Measurements from ENCODE around the gene HAND1.

The HAND1 gene

GRCh38 chr5:154484393-154485095 is 6.5 kb upstream of the HAND1 start:
- no peak for DNase-seq (ENCODE audit: low read depth)
- H3K4me3 ChIP-seq (replicated peaks; ENCODE audit: low read depth, low read length), result no peak overlapping the region
- TF ChIP-seq, protein P1, sequence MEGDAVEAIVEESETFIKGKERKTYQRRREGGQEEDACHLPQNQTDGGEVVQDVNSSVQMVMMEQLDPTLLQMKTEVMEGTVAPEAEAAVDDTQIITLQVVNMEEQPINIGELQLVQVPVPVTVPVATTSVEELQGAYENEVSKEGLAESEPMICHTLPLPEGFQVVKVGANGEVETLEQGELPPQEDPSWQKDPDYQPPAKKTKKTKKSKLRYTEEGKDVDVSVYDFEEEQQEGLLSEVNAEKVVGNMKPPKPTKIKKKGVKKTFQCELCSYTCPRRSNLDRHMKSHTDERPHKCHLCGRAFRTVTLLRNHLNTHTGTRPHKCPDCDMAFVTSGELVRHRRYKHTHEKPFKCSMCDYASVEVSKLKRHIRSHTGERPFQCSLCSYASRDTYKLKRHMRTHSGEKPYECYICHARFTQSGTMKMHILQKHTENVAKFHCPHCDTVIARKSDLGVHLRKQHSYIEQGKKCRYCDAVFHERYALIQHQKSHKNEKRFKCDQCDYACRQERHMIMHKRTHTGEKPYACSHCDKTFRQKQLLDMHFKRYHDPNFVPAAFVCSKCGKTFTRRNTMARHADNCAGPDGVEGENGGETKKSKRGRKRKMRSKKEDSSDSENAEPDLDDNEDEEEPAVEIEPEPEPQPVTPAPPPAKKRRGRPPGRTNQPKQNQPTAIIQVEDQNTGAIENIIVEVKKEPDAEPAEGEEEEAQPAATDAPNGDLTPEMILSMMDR (IDR thresholded peaks at IDR 0.05; ENCODE audit: low read length, missing control alignments), result no peak

DNA sequence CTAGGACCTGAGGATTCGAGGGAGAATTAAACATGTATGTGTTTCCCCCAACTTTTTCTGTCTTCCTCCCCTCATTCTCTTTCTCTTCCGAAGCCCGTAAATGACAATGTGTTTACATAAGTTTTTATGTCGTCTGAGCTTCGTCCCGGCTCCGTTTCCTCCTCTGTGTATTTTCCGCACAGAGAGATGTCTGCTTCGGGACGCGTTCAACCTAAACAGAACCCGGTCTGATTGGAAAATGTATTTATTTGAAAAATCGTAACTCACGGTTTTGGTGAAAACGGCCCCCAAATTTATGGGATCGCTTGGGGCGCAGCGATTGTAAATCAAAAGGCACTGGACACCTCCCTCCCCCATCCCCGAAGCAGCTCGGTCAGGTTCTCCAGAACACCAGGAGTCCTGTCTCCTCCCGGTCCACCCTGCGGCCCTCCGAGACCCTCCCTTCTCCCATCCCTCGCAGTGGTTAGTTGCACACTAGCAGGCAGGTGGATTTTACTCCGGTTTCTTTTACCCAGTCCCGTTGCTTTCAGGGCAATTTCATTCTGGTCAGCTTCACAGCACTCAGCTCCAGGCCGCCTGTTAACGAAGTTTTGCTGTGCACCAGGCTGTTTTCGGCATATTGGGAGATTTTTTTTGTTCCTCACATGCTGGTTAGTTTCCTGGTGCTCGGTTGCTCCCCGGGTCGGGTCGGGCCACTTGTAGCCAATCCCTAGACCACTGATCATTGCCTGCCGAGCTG is 5.8 kb upstream of the HAND1 start:
- TF ChIP-seq, protein P1 (IDR thresholded peaks at IDR 0.05; ENCODE audit: low read length, missing control alignments), result no peak
- no peak for DNase-seq (ENCODE audit: low read depth)
- no peak overlapping the region for H3K4me3 ChIP-seq (replicated peaks; ENCODE audit: low read depth, low read length)

DNA sequence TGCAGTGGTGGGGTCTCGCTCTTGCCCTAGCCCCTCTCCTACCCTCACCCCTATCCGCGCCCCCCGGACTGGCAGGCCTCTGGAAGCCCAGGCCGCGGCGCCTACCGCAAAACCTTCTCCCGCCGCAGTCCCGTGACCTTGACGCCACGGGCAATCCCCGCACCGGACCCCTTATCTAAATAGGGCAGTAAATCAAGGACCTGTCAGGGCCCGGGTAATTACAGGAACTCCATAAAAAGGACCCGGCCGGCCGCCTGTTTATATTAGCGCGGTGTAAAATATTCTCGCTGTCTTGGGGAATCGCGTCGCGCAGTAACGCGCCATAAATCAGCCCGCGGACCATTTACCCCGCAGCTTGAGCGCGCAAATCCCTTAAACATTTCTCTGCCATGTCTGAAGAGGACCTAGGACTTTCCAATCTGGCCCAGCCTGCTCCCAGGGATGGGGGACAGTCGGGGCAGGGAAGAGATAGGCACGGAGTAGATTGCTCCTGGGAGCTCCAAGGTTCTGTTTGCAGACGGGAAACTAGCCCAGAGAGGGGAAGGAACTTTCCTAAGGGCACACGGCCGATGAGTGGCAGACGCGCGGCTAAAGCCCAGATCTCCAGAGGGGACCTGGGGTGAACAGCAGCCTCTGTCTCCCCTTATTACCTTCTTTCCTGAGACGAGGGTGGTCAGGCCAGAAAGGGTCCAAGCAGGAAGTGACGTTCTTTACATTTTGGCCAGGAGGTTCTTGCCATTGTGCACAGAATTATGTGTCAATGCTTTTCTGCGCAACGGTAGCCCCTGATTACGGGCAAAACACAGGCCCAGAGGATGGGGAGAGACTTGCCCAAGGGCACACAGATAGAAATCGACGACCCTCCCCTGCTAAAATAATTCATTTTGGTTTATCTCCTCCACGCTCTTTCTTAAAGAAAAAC is 4.8 kb upstream of the HAND1 start:
- TF ChIP-seq, protein P1 (IDR thresholded peaks at IDR 0.05; ENCODE audit: low read length, missing control alignments), result no peak
- no peak overlapping the region for H3K4me3 ChIP-seq (replicated peaks; ENCODE audit: low read depth, low read length)
- DNase-seq (ENCODE audit: low read depth), result no peak

GRCh38 chr5:154481584-154482381 is 3.8 kb upstream of the HAND1 start:
- TF ChIP-seq, protein P1 (IDR thresholded peaks at IDR 0.05; ENCODE audit: low read length, missing control alignments), result no peak

DNA sequence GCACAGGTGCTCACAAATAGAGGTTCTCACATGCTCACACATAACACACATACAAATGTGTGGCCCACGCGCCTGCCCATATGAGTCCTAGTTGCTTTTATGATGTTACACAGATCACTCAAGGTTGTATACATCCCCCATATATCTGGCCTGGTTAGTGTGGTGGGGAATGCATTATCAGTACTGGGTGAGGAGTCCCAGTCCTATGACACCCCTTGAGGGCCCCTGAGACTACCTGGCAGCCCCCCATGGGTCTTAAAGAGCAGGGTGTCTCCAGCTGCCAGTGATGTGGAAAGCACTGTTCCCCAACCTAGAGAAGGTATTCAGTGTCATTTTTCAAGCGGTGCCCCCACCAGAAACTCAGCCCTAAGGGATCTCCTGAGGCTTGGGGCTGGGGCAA is 2.8 kb upstream of the HAND1 start:
- TF ChIP-seq, protein P1 (IDR thresholded peaks at IDR 0.05; ENCODE audit: low read length, missing control alignments), result no peak
- DNase-seq (ENCODE audit: low read depth), result no peak
- H3K4me3 ChIP-seq (replicated peaks; ENCODE audit: low read depth, low read length), result no peak overlapping the region

More at GRCh38 chr5:154481584-154482381, 3.8 kb upstream of the HAND1 start:
- H3K4me3 ChIP-seq (replicated peaks; ENCODE audit: low read depth, low read length), result no peak overlapping the region
- no peak for DNase-seq (ENCODE audit: low read depth)
